Prostate gland (tissue), 2 donors: ENCODE measurements around the gene TBC1D22A. TPM values are rescaled to one million over a fixed set of nuclear protein-coding genes. Genes with fewer than 3 reads are reported as not detected.

Experiments used
- DNase-seq: peaks from one replicate; pipeline ENCODE4 v3.0.0-alpha.2; 2019; ENCODE audit warnings: low spot score
- H3K27ac ChIP-seq, 2 donors: fragments of 200-600 bp; sonication (generic); 2 replicates each; pipeline ENCODE4 v1.5.1; 2017 to 2019
- H3K27me3 ChIP-seq: fragments of 200-600 bp; sonication (generic); replicated peaks from 2 replicates; pipeline ENCODE4 v1.5.1; 2019; ENCODE audit not compliant: insufficient read depth
- H3K36me3 ChIP-seq, 2 donors: fragments of 200-600 bp; sonication (generic); 1 replicate in 1 of 2; 2 replicates in 1 of 2; pipeline versions ENCODE4 v1.5.1 to v1.8.1; 2017 to 2019
- H3K4me1 ChIP-seq: fragments of 200-600 bp; sonication (generic); replicated peaks from 2 replicates; pipeline ENCODE4 v1.5.1; 2019
- H3K4me3 ChIP-seq, 2 donors: fragments of 200-600 bp; sonication (generic); 2 replicates each; pipeline ENCODE4 v1.5.1; 2017 to 2019
- H3K9me3 ChIP-seq: fragments of 200-600 bp; sonication (generic); 2 replicates; pipeline ENCODE4 v1.5.1; 2017
- CTCF ChIP-seq, 4 experiments: fragments of 200-600 bp in 2 of 4; fragments of 450-650 bp in 2 of 4; sonication (generic) in 2 of 4; IDR thresholded peaks; 1 replicate in 3 of 4; 2 replicates in 1 of 4; pipeline ENCODE4 v1.5.1; 2016 to 2019; ENCODE audit warnings: antibody characterized with exemption in 4 of 4, mild to moderate bottlenecking in 2 of 4, moderate library complexity in 2 of 4
- POLR2A ChIP-seq: fragments of 450-650 bp; IDR thresholded peaks from one replicate; pipeline ENCODE4 v1.6.1; 2016; ENCODE audit warnings: antibody characterized with exemption, mild to moderate bottlenecking
- POLR2AphosphoS5 ChIP-seq: sonication (generic); formaldehyde crosslinking; IDR thresholded peaks from one replicate; pipeline ENCODE4 v1.6.1; 2017; ENCODE audit warnings: antibody characterized with exemption
- WGBS: methylation state at CpG from one replicate; pipeline ENCODE4 v1.1.5; 2018; 5-methylcytosine and 5-hydroxymethylcytosine counted together
- intact Hi-C: fragments of 100-400 bp; cut with DNase I; formaldehyde crosslinking; loops from one replicate; pipeline ENCODE4 v1.14.2; 2022
- total RNA-seq, 2 donors: library from RNA; depleted of rRNA; stranded (reverse); fragments of >200 nt; gene quantifications; one replicate each; pipeline ENCODE4 v1.1.0, GENCODE V29; 2016

Gene TBC1D22A
- total RNA-seq, 2 donors from 2014 or later = 16.0 to 30.7 TPM

GRCh38 chr22:46723882-46724281 is 38.6 kb upstream of the TBC1D22A start:
- H3K27me3 ChIP-seq = no peaks in the 10 kb centered on the region
- no peaks in the 10 kb centered on the region for H3K36me3 ChIP-seq
- no peaks in the 10 kb centered on the region for H3K4me1 ChIP-seq
- intact Hi-C loops = no loop called here
- DNase-seq = no peak
- TF ChIP-seq POLR2A = no peak
- no peak for TF ChIP-seq POLR2AphosphoS5
- TF ChIP-seq CTCF (IDR thresholded peaks at IDR 0.05) = no peak
- H3K27ac ChIP-seq = no peak overlapping the region
- H3K4me3 ChIP-seq = no peak overlapping the region
- no peaks in the 10 kb centered on the region for H3K9me3 ChIP-seq
- WGBS = 92% methylated on average over 9 of the region's 9 CpGs

- no peaks in the 10 kb centered on the region for H3K36me3 ChIP-seq
- intact Hi-C loops = no loop called here
- H3K9me3 ChIP-seq = no peaks in the 10 kb centered on the region
- no peak for TF ChIP-seq POLR2AphosphoS5
- no peak for TF ChIP-seq POLR2A
- TF ChIP-seq CTCF (IDR thresholded peaks at IDR 0.05) = no peak
- no peak overlapping the region for H3K4me3 ChIP-seq
- no peak overlapping the region for H3K27ac ChIP-seq
- no peaks in the 10 kb centered on the region for H3K27me3 ChIP-seq
- WGBS = 87% methylated on average over 18 of the region's 18 CpGs
- H3K4me1 ChIP-seq = no peaks in the 10 kb centered on the region
- DNase-seq = no peak
Measured at GRCh38 chr22:46725096-46725495, 37.4 kb upstream of the TBC1D22A start.

- Histone ChIP-seq H3K4me3 (no peak overlapping the region), H3K27me3 (no peaks in the 10 kb centered on the region), H3K9me3 (no peaks in the 10 kb centered on the region), H3K36me3 (no peaks in the 10 kb centered on the region), H3K4me1 (peaks cover 3% of the 10 kb centered on the region), H3K27ac (no peak overlapping the region)
- no peak for DNase-seq
- intact Hi-C loops = no loop called here
- WGBS = 43% methylated on average over 38 of the region's 38 CpGs
- TF ChIP-seq POLR2A (no peak), POLR2AphosphoS5 (no peak), CTCF (IDR thresholded peaks at IDR 0.05) (no peak)
Measured at GRCh38 chr22:46726066-46726985, 36.1 kb upstream of the TBC1D22A start.

- Histone ChIP-seq H3K27ac (no peak overlapping the region), H3K4me3 (no peak overlapping the region), H3K4me1 (peaks cover 3% of the 10 kb centered on the region), H3K9me3 (no peaks in the 10 kb centered on the region), H3K27me3 (no peaks in the 10 kb centered on the region), H3K36me3 (no peaks in the 10 kb centered on the region)
- DNase-seq = no peak
- intact Hi-C loops = no loop called here
- TF ChIP-seq CTCF (IDR thresholded peaks at IDR 0.05) (no peak), POLR2AphosphoS5 (no peak), POLR2A (no peak)
- WGBS = 84% methylated on average over 3 of the region's 3 CpGs
Measured at GRCh38 chr22:46726986-46727317, 35.5 kb upstream of the TBC1D22A start.

- TF ChIP-seq CTCF (IDR thresholded peaks at IDR 0.05) (no peak), POLR2A (no peak), POLR2AphosphoS5 (no peak)
- Histone ChIP-seq H3K36me3 (no peaks in the 10 kb centered on the region), H3K27me3 (no peaks in the 10 kb centered on the region), H3K4me1 (peaks cover 3% of the 10 kb centered on the region), H3K4me3 (no peak overlapping the region), H3K9me3 (no peaks in the 10 kb centered on the region), H3K27ac (no peak overlapping the region)
- 91% methylated on average over 18 of the region's 19 CpGs for WGBS
- intact Hi-C loops = no loop called here
- DNase-seq = no peak
Measured at GRCh38 chr22:46727813-46728364, 34.6 kb upstream of the TBC1D22A start.
